ENCODE data around the gene FGF10. TPM values are rescaled to one million over a fixed set of nuclear protein-coding genes. Genes with fewer than 3 reads are reported as not detected.

FGF10 gene
- polyA plus RNA-seq (2013, experiment 1 of 2) = 2.6 TPM
- polyA plus RNA-seq (2013, experiment 2 of 2) = 2.6 TPM

DNA sequence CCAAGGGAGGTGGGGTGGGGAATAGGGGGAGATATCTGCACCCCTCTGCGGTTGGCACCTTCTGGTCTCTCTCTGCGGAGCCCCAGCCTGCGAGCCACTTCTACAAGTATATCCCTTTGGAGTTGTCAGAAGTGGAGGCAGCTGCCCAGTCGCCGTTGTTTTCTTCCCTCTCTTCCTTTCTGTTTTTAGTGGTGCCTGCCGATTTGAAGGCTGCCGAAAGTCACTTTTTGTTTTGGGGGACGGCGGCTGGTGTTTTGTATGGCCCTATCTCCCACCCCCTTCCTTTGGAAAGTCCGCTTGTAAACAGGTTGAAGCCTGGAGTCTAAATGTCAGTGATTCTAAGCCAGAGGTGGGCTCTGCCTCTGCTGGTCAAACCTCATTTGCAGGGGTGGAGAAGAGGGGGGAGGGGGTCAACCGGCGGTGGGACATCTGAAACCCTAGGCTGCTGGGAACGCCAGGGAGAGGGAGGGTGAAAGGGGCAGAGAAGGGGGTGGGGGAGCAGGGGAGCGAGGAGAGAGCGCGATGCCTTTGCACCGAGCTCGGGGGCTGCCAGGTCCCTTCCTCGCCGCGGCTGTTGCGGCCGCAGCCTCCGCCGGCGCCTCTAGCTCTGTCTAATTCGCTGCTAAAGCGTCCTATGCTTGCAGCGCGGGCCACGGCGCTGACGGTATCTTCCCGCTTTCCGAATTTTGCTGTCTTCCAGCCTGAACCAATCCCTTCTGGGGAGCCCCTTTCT is at the start of gene FGF10:
Gene FGF10 (minus strand): TSS at position 331 of the 733 bp plus-strand sequence. CDS start 738 bp downstream, outside the sequence.
- peak within 1 kb of the TSS; percentile 56 for H3K18ac ChIP-seq (ENCODE audit: low read length)
- H3K56ac ChIP-seq (ENCODE audit: low read length) = peak within 1 kb of the TSS; percentile 83
- no peak within 1 kb of the TSS for H2BK5ac ChIP-seq (ENCODE audit: low read length)
- no peaks in the 10 kb centered on the region for H3K4me1 ChIP-seq (ENCODE audit: control insufficient read depth, low read depth, low read length)
- H2BK120ac ChIP-seq (ENCODE audit: low read depth, low read length) = no peak within 1 kb of the TSS
- peak within 1 kb of the TSS; percentile 88 for H3K4me2 ChIP-seq (ENCODE audit: low read length)
- H3K36me3 ChIP-seq (ENCODE audit: control insufficient read depth, insufficient read depth, low read length) = no peaks in the 10 kb centered on the region
- DNase-seq = peak; percentile 88
- H3K23ac ChIP-seq (ENCODE audit: low read length) = no peak within 1 kb of the TSS
- H3K27ac ChIP-seq (ENCODE audit: low read depth, low read length) = peak within 1 kb of the TSS; percentile 70
- H2AK5ac ChIP-seq (ENCODE audit: low read length) = no peak within 1 kb of the TSS
- no peaks in the 10 kb centered on the region for H3K27me3 ChIP-seq (ENCODE audit: insufficient read depth, low read length, poor library complexity)
- no CpG with 5 or more reads among the region's 35 CpGs for WGBS (ENCODE audit: extremely low coverage, insufficient coverage, low lambda C conversion rate)
- no peak within 1 kb of the TSS for H2BK15ac ChIP-seq (replicated peaks; ENCODE audit: low read depth)
- no peaks in the 10 kb centered on the region for H3K79me2 ChIP-seq (ENCODE audit: control insufficient read depth, insufficient read depth, low read length)
- peak within 1 kb of the TSS; percentile 60 for H3K9ac ChIP-seq (ENCODE audit: low read length)
- peak within 1 kb of the TSS; percentile 31 for H3K4me3 ChIP-seq (ENCODE audit: low read length)
- H4K8ac ChIP-seq (ENCODE audit: low read depth, low read length) = no peak within 1 kb of the TSS
- no peaks in the 10 kb centered on the region for H3K79me1 ChIP-seq (ENCODE audit: low read length)
- peak within 1 kb of the TSS; percentile 85 for H3K4ac ChIP-seq (ENCODE audit: low read depth, low read length)
- H4K5ac ChIP-seq (ENCODE audit: low read length) = no peak within 1 kb of the TSS

- Histone ChIP-seq H3K36me3 (ENCODE audit: control insufficient read depth, insufficient read depth, low read length) (no peaks in the 10 kb centered on the region), H3K4ac (ENCODE audit: low read depth, low read length) (no peak overlapping the region), H3K27ac (ENCODE audit: low read depth, low read length) (no peak overlapping the region), H4K5ac (ENCODE audit: low read length) (no peak overlapping the region), H3K27me3 (ENCODE audit: insufficient read depth, low read length, poor library complexity) (no peaks in the 10 kb centered on the region), H3K79me1 (ENCODE audit: low read length) (no peaks in the 10 kb centered on the region), H2BK120ac (ENCODE audit: low read depth, low read length) (no peak overlapping the region), H3K9ac (ENCODE audit: low read length) (no peak overlapping the region), H3K23ac (ENCODE audit: low read length) (no peak overlapping the region), H3K4me1 (ENCODE audit: control insufficient read depth, low read depth, low read length) (no peaks in the 10 kb centered on the region), H3K4me3 (ENCODE audit: low read length) (no peak overlapping the region), H2BK15ac (replicated peaks; ENCODE audit: low read depth) (no peak overlapping the region), H3K56ac (ENCODE audit: low read length) (no peak overlapping the region), H3K79me2 (ENCODE audit: control insufficient read depth, insufficient read depth, low read length) (no peaks in the 10 kb centered on the region), H4K8ac (ENCODE audit: low read depth, low read length) (no peak overlapping the region), H2AK5ac (ENCODE audit: low read length) (no peak overlapping the region), H3K18ac (ENCODE audit: low read length) (no peak overlapping the region), H2BK5ac (ENCODE audit: low read length) (no peak overlapping the region), H3K4me2 (ENCODE audit: low read length) (no peak overlapping the region)
- DNase-seq = no peak
- no CpG with 5 or more reads among the region's 1 CpG for WGBS (ENCODE audit: extremely low coverage, insufficient coverage, low lambda C conversion rate)
Observed at GRCh38 chr5:44426944-44427343, 37.7 kb upstream of the FGF10 start.

- H4K8ac ChIP-seq (ENCODE audit: low read depth, low read length) = no peak overlapping the region
- H3K9ac ChIP-seq (ENCODE audit: low read length) = no peak overlapping the region
- H3K79me1 ChIP-seq (ENCODE audit: low read length) = no peaks in the 10 kb centered on the region
- no peak overlapping the region for H2BK5ac ChIP-seq (ENCODE audit: low read length)
- no peaks in the 10 kb centered on the region for H3K36me3 ChIP-seq (ENCODE audit: control insufficient read depth, insufficient read depth, low read length)
- H3K56ac ChIP-seq (ENCODE audit: low read length) = no peak overlapping the region
- H3K4me1 ChIP-seq (ENCODE audit: control insufficient read depth, low read depth, low read length) = no peaks in the 10 kb centered on the region
- no CpG with 5 or more reads among the region's 3 CpGs for WGBS (ENCODE audit: extremely low coverage, insufficient coverage, low lambda C conversion rate)
- DNase-seq = no peak
- H3K18ac ChIP-seq (ENCODE audit: low read length) = no peak overlapping the region
- H3K27me3 ChIP-seq (ENCODE audit: insufficient read depth, low read length, poor library complexity) = peaks cover 2% of the 10 kb centered on the region
- H3K23ac ChIP-seq (ENCODE audit: low read length) = no peak overlapping the region
- H2BK120ac ChIP-seq (ENCODE audit: low read depth, low read length) = no peak overlapping the region
- no peak overlapping the region for H4K5ac ChIP-seq (ENCODE audit: low read length)
- H3K27ac ChIP-seq (ENCODE audit: low read depth, low read length) = no peak overlapping the region
- H3K4me3 ChIP-seq (ENCODE audit: low read length) = no peak overlapping the region
- no peak overlapping the region for H2BK15ac ChIP-seq (replicated peaks; ENCODE audit: low read depth)
- H3K4me2 ChIP-seq (ENCODE audit: low read length) = no peak overlapping the region
- no peaks in the 10 kb centered on the region for H3K79me2 ChIP-seq (ENCODE audit: control insufficient read depth, insufficient read depth, low read length)
- H2AK5ac ChIP-seq (ENCODE audit: low read length) = no peak overlapping the region
- H3K4ac ChIP-seq (ENCODE audit: low read depth, low read length) = no peak overlapping the region
Observed at GRCh38 chr5:44412286-44412685, 23.1 kb upstream of the FGF10 start.

- H3K23ac ChIP-seq (ENCODE audit: low read length) = no peak overlapping the region
- no CpG with 5 or more reads among the region's 2 CpGs for WGBS (ENCODE audit: extremely low coverage, insufficient coverage, low lambda C conversion rate)
- H3K4me1 ChIP-seq (ENCODE audit: control insufficient read depth, low read depth, low read length) = no peaks in the 10 kb centered on the region
- no peak for DNase-seq
- H4K5ac ChIP-seq (ENCODE audit: low read length) = no peak overlapping the region
- H3K36me3 ChIP-seq (ENCODE audit: control insufficient read depth, insufficient read depth, low read length) = no peaks in the 10 kb centered on the region
- no peak overlapping the region for H2BK120ac ChIP-seq (ENCODE audit: low read depth, low read length)
- no peak overlapping the region for H3K4me2 ChIP-seq (ENCODE audit: low read length)
- H3K9ac ChIP-seq (ENCODE audit: low read length) = no peak overlapping the region
- no peaks in the 10 kb centered on the region for H3K27me3 ChIP-seq (ENCODE audit: insufficient read depth, low read length, poor library complexity)
- H3K79me1 ChIP-seq (ENCODE audit: low read length) = no peaks in the 10 kb centered on the region
- H2BK5ac ChIP-seq (ENCODE audit: low read length) = no peak overlapping the region
- no peak overlapping the region for H2AK5ac ChIP-seq (ENCODE audit: low read length)
- H3K27ac ChIP-seq (ENCODE audit: low read depth, low read length) = no peak overlapping the region
- no peaks in the 10 kb centered on the region for H3K79me2 ChIP-seq (ENCODE audit: control insufficient read depth, insufficient read depth, low read length)
- H3K4me3 ChIP-seq (ENCODE audit: low read length) = no peak overlapping the region
- H3K18ac ChIP-seq (ENCODE audit: low read length) = no peak overlapping the region
- H4K8ac ChIP-seq (ENCODE audit: low read depth, low read length) = no peak overlapping the region
- H2BK15ac ChIP-seq (replicated peaks; ENCODE audit: low read depth) = no peak overlapping the region
- no peak overlapping the region for H3K4ac ChIP-seq (ENCODE audit: low read depth, low read length)
- no peak overlapping the region for H3K56ac ChIP-seq (ENCODE audit: low read length)
Observed at GRCh38 chr5:44402084-44402483, 12.9 kb upstream of the FGF10 start.

GRCh38 chr5:44401611-44402010 is 12.4 kb upstream of the FGF10 start:
- Histone ChIP-seq H3K4me1 (ENCODE audit: control insufficient read depth, low read depth, low read length) (no peaks in the 10 kb centered on the region), H3K56ac (ENCODE audit: low read length) (no peak overlapping the region), H2AK5ac (ENCODE audit: low read length) (no peak overlapping the region), H2BK15ac (replicated peaks; ENCODE audit: low read depth) (no peak overlapping the region), H3K27me3 (ENCODE audit: insufficient read depth, low read length, poor library complexity) (no peaks in the 10 kb centered on the region), H2BK5ac (ENCODE audit: low read length) (no peak overlapping the region), H3K79me1 (ENCODE audit: low read length) (no peaks in the 10 kb centered on the region), H2BK120ac (ENCODE audit: low read depth, low read length) (no peak overlapping the region), H3K4me3 (ENCODE audit: low read length) (no peak overlapping the region), H3K18ac (ENCODE audit: low read length) (no peak overlapping the region), H3K9ac (ENCODE audit: low read length) (no peak overlapping the region), H4K5ac (ENCODE audit: low read length) (no peak overlapping the region), H3K4me2 (ENCODE audit: low read length) (no peak overlapping the region), H3K27ac (ENCODE audit: low read depth, low read length) (no peak overlapping the region), H3K36me3 (ENCODE audit: control insufficient read depth, insufficient read depth, low read length) (no peaks in the 10 kb centered on the region), H4K8ac (ENCODE audit: low read depth, low read length) (no peak overlapping the region), H3K79me2 (ENCODE audit: control insufficient read depth, insufficient read depth, low read length) (no peaks in the 10 kb centered on the region), H3K23ac (ENCODE audit: low read length) (no peak overlapping the region), H3K4ac (ENCODE audit: low read depth, low read length) (no peak overlapping the region)
- DNase-seq = no peak
- WGBS (ENCODE audit: extremely low coverage, insufficient coverage, low lambda C conversion rate) = no CpG with 5 or more reads among the region's 4 CpGs

DNA sequence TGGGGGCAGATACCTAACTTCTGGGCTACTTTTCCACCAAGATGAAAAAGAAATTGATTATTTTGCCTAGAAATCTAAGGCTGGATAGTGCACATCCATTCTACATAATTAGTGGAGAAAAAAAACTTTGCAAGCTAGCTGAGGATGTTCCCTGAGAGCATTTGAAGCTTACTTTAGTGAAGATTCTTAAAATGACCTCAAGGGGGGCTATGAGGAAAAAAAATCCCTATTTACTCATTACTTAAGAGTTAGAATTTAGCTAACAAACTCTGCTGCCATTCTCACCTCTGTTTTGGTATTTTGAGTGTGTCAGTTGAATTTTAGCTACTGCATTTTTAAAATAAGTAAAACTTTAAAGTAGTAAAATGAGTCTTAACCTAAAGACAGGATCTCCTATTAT is 9.2 kb upstream of the FGF10 start:
- Histone ChIP-seq H3K27ac (ENCODE audit: low read depth, low read length) (no peak overlapping the region), H3K4me2 (ENCODE audit: low read length) (no peak overlapping the region), H3K79me2 (ENCODE audit: control insufficient read depth, insufficient read depth, low read length) (no peaks in the 10 kb centered on the region), H2BK15ac (replicated peaks; ENCODE audit: low read depth) (peak overlapping the region; percentile 74), H3K56ac (ENCODE audit: low read length) (no peak overlapping the region), H2AK5ac (ENCODE audit: low read length) (no peak overlapping the region), H4K5ac (ENCODE audit: low read length) (no peak overlapping the region), H3K27me3 (ENCODE audit: insufficient read depth, low read length, poor library complexity) (no peaks in the 10 kb centered on the region), H3K4me3 (ENCODE audit: low read length) (no peak overlapping the region), H3K23ac (ENCODE audit: low read length) (no peak overlapping the region), H2BK5ac (ENCODE audit: low read length) (no peak overlapping the region), H3K18ac (ENCODE audit: low read length) (no peak overlapping the region), H2BK120ac (ENCODE audit: low read depth, low read length) (no peak overlapping the region), H3K9ac (ENCODE audit: low read length) (no peak overlapping the region), H3K4ac (ENCODE audit: low read depth, low read length) (no peak overlapping the region), H3K79me1 (ENCODE audit: low read length) (no peaks in the 10 kb centered on the region), H4K8ac (ENCODE audit: low read depth, low read length) (no peak overlapping the region), H3K4me1 (ENCODE audit: control insufficient read depth, low read depth, low read length) (no peaks in the 10 kb centered on the region), H3K36me3 (ENCODE audit: control insufficient read depth, insufficient read depth, low read length) (no peaks in the 10 kb centered on the region)
- peak; percentile 16 for DNase-seq

All from mesendoderm (in vitro differentiated cells).